Hematopoietic multipotent progenitor cell treated with erythropoietin and hydrocortisone succinate and interleukin-3 and kit ligand, for 15 days (in vitro differentiated cells): ENCODE measurements around the gene THAP6.
"Not testable (repeated sequence)": the region's sequence is repeated elsewhere in the genome, so short reads cannot be mapped to it uniquely, and the experiment has no call there.

ENCODE experiments used
- DNase-seq: peaks from one replicate; pipeline ENCODE4 v3.0.0-alpha.2; 2015; ENCODE audit warnings: low spot score

The THAP6 gene, protein sequence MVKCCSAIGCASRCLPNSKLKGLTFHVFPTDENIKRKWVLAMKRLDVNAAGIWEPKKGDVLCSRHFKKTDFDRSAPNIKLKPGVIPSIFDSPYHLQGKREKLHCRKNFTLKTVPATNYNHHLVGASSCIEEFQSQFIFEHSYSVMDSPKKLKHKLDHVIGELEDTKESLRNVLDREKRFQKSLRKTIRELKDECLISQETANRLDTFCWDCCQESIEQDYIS

DNA sequence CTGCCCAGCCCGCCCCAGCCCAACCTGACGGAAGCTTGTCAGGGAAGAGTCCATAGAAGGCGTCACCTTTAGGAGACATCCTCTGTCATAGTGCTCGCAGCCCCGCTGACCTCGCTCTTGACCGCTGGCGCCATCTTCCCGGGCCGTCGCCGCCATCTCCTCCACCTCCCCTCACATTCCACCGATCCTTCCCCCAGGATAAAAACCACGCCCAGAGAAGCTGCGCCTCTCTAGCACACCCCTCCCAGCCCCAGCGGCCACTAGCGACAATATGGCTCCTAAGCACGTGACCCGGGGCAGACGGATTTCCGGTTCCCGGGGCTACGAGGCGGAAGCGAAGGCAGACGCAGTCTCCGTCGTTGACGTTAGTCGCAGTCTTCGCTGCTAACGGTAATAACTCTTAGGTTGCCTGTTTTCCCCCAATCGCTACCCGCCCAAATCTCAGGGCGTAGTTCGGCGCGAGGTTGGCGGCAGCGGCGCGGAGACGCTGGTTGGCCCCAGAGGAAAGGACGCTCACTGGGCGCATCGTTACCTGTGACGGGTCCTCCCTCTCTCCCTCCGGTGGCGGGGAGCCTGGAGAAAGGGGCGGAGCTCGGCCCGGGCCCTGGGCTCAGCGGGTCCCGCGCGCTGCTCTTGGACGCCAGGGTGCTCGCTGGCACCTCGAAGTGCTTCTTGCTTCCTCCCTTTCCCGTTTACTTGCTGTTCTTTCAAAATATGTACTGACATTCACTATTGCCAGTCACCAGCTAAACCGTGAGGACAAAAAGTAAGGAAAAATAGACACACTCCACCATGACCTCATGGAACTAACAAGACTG lies at the start of gene THAP6, which contains the start of gene RCHY1:
Gene THAP6, plus strand, starts transcription at position 343 of the 818 bp plus-strand sequence. CDS start 980 bp downstream, outside the sequence.
Gene RCHY1, minus strand, starts transcription at position 273 of the 818 bp plus-strand sequence. Its CDS starts 117 bp downstream, at position 156.
- peak; percentile 94 for DNase-seq

DNA sequence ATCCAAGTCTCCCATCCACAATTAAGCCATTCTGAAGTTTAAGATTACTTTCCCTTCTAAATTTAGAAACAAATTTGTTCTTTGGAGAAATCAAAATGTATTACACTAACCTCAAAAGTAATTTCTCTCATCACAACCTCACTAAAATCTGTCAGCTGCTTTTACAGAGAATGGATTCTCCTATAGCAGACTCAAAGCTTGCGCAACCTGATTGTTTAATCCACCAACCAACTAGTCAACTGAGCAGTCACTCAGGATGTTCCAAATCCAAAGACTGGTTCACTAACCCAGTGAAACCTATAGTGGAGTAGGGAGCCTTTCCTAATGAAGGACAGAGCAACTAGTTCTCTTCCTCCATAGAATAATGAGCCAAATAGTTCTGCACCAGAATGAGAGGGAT lies 44.4 kb upstream of the THAP6 start:
- no peak for DNase-seq

- no peak for DNase-seq
These were observed 43.5 kb upstream of the THAP6 start for GRCh38 chr4:75470738-75471137.

DNA sequence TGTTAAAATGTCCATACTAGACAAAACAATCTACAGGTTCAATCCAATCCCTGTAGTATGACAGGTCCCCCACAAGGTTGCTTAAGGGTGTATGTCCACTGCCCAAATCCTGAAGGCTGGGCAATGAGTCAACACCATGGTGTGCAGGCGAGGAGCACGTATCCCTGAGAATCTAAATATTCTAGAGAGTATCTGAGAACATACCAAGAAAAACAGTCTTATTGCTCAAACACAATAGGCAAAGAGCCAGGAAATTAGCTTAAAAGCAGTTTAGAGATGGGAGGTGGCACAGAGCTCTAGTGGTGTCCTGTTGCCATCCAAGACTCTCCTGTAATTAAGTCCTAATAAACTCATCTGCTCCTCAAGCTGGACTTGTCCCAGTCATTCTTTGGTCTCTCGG lies 37.1 kb upstream of the THAP6 start:
- DNase-seq, result no peak

DNA sequence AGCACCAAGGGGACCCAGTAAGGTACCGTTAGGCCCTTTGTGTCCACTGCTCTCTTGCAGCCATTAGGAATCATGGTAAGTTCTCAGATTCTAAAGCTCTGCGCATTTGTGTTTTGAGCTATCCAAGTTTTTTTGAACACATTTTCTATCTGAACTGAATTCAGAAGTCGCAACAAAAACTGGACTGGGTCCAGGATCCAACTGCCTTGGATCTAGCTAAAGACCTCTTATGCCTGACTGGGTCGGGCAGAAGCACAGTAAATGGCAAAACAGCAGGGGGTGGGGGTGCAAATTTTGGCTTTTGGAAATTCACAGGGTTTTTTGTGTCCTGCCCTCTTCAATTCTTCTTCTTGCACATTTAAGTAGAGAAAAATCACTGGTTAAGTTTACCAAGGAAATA lies 30.1 kb upstream of the THAP6 start:
- no peak for DNase-seq

- peak; percentile 8 for DNase-seq
These were observed 24.1 kb upstream of the THAP6 start for GRCh38 chr4:75490155-75490554.

- DNase-seq, result no peak
These were observed 19.7 kb upstream of the THAP6 start for GRCh38 chr4:75494563-75494962.

GRCh38 chr4:75495476-75495875 lies 18.8 kb upstream of the THAP6 start:
- DNase-seq, result no peak

DNA sequence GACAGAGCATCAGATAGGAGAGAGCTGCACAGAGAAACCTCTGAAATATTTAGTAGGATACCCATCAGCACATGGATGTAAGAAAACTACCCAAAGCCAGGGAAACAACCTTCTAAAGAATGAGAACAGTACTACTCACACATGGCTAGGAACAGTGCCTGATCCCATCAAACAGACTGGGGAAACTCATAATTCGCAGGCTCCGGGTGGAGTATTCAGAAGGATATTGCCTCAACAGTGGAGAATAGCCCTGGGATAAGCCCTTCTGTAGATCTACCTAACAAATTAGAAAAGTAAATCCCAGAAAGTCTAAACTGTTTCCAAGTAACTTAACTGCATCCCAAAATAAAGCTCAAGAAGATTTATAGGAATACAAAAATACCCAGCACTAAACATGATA lies 17.9 kb upstream of the THAP6 start:
- DNase-seq, result no peak

DNA sequence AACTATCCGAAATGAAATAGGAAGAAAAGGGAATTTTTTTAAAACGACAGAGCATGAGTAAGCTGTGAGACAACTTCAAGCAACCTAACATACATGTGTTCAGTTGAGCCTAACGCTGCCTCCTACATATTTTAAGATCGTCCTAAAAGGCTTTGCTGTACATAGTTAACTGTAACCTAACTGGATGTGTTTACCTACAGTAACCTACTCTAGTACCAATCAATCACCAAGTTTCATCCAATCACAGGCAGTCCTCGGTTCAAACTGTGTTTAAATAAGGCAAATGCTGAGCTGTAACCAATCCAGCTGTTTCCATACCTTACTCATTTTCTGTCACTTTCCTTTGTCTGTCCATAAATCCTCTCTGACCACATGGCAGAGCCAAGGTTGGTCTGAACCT lies 17.1 kb upstream of the THAP6 start:
- no peak for DNase-seq

DNA sequence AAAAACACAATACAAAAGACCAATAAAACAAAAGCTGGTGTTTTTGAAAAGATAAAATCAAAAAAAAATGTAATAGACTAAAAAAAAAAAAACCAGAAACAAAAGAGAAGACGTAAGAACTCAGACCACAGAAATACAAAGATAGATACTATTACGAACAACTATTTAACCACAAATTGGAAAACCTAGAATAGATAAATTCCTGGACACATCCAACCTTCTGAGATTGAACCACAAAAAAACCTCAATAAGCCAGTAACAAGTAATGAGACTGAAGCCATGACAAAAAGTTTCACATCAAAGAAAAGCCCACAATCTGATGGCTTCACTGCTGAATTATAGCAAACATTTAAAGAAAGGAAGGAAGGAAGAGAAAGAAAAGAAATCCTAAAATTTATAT lies 16.2 kb upstream of the THAP6 start:
- no peak for DNase-seq

GRCh38 chr4:75499900-75500299 lies 14.4 kb upstream of the THAP6 start:
- DNase-seq, result no peak

DNA sequence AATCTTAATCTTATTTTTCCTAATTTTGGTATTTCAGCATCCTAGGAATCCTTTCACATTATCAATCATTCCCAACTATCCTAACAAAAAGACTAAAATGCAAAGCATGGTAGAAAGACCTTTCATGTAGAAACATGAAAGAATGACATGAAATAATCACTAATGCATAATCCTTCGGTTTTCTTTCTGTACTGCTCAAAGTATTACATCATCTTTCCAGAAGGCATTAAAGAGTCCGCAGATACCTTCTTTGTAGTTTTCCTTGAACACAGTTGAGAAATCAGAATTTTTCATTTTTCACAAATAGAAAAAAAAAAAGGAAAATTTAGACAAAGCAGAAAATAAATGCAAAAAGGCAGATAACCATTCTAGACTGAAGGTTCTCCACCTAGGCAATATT lies 11.6 kb upstream of the THAP6 start:
- no peak for DNase-seq

- no peak for DNase-seq
These were observed 8.6 kb upstream of the THAP6 start for GRCh38 chr4:75505630-75506029.

GRCh38 chr4:75509592-75509991 lies 4.7 kb upstream of the THAP6 start:
- not testable (repeated sequence) for DNase-seq

DNA sequence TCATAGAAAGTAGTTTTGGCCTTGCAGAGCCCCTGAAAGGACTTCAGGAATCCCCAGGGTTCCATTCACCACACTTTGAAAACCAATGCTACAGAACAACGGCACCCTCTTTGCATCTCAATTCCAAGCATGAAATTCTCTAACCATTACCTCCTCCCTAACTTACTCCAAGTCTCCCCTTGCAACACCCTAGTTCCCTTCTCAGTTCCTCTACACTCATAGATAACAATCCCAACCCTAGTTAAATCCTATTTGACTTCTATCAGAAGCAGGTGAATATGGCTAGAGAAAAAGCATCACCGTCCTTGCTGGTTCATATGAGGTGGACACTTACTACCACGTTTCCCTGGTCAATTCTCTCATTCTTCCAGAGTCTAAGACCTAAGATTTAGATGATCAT lies 2.4 kb upstream of the THAP6 start:
- DNase-seq, result no peak

GRCh38 chr4:75512386-75513211 lies 1.7 kb upstream of the THAP6 start:
- DNase-seq, result no peak

- DNase-seq, result no peak
These were observed 645 bp upstream of the THAP6 start for GRCh38 chr4:75513526-75514130.

- no peak for DNase-seq
These were observed 808 bp downstream of the THAP6 start for GRCh38 chr4:75514949-75515612.

- DNase-seq, result no peak
These were observed 1.9 kb downstream of the THAP6 start for GRCh38 chr4:75516144-75516543.

DNA sequence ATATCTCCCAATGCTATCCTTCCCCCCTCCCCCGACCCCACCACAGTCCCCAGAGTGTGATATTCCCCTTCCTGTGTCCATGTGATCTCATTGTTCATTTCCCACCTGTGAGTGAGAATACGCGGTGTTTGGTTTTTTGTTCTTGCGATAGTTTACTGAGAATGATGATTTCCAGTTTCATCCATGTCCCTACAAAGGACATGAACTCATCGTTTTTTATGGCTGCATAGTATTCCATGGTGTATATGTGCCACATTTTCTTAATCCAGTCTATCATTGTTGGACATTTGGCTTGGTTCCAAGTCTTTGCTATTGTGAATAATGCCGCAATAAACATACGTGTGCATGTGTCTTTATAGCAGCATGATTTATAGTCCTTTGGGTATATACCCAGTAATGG lies 5.2 kb downstream of the THAP6 start:
- not testable (repeated sequence) for DNase-seq

- DNase-seq, result no peak
These were observed 10.8 kb downstream of the THAP6 start for GRCh38 chr4:75525086-75525485.
